ENCODE data around the gene EFCAB12.

DNA sequence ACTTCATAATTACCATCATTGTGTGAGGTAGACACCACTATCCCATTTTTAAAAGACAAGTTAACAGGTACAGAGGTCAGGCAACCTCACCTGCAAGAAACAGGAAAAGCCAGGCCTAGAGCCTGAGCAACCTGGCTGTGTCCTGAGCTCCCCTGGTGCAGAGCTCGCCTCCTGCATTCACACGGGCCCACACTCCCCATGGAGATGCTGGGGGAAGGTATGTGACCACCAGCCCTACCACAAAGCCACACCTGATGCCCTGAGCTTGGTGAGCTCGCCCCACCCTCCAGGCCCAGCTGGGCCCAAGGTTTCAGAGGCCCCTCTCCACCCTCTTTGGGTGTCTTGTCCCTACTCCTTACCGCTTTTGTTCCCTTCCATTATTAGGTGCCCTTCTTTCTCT, 1.2 kb upstream of the EFCAB12 start:
- TF ChIP-seq, protein P1, sequence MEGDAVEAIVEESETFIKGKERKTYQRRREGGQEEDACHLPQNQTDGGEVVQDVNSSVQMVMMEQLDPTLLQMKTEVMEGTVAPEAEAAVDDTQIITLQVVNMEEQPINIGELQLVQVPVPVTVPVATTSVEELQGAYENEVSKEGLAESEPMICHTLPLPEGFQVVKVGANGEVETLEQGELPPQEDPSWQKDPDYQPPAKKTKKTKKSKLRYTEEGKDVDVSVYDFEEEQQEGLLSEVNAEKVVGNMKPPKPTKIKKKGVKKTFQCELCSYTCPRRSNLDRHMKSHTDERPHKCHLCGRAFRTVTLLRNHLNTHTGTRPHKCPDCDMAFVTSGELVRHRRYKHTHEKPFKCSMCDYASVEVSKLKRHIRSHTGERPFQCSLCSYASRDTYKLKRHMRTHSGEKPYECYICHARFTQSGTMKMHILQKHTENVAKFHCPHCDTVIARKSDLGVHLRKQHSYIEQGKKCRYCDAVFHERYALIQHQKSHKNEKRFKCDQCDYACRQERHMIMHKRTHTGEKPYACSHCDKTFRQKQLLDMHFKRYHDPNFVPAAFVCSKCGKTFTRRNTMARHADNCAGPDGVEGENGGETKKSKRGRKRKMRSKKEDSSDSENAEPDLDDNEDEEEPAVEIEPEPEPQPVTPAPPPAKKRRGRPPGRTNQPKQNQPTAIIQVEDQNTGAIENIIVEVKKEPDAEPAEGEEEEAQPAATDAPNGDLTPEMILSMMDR (IDR thresholded peaks at IDR 0.05; ENCODE audit: insufficient read depth, low read length) = no peak
- TF ChIP-seq POLR2AphosphoS5 (IDR thresholded peaks at IDR 0.05; ENCODE audit: low read depth) (peak; percentile 46; the same call in 1 of the 2 replicates), GABPA (IDR thresholded peaks at IDR 0.05; ENCODE audit: low read depth) (no peak), SPI1 (IDR thresholded peaks at IDR 0.05; ENCODE audit: borderline replicate concordance, low read depth) (no peak)
- TF ChIP-seq, protein P2, sequence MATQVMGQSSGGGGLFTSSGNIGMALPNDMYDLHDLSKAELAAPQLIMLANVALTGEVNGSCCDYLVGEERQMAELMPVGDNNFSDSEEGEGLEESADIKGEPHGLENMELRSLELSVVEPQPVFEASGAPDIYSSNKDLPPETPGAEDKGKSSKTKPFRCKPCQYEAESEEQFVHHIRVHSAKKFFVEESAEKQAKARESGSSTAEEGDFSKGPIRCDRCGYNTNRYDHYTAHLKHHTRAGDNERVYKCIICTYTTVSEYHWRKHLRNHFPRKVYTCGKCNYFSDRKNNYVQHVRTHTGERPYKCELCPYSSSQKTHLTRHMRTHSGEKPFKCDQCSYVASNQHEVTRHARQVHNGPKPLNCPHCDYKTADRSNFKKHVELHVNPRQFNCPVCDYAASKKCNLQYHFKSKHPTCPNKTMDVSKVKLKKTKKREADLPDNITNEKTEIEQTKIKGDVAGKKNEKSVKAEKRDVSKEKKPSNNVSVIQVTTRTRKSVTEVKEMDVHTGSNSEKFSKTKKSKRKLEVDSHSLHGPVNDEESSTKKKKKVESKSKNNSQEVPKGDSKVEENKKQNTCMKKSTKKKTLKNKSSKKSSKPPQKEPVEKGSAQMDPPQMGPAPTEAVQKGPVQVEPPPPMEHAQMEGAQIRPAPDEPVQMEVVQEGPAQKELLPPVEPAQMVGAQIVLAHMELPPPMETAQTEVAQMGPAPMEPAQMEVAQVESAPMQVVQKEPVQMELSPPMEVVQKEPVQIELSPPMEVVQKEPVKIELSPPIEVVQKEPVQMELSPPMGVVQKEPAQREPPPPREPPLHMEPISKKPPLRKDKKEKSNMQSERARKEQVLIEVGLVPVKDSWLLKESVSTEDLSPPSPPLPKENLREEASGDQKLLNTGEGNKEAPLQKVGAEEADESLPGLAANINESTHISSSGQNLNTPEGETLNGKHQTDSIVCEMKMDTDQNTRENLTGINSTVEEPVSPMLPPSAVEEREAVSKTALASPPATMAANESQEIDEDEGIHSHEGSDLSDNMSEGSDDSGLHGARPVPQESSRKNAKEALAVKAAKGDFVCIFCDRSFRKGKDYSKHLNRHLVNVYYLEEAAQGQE (IDR thresholded peaks at IDR 0.05; ENCODE audit: insufficient replicate concordance, low read depth) = no peak
